ENCODE measurements around the gene EDN1. TPM values are rescaled to one million over a fixed set of nuclear protein-coding genes. Genes with fewer than 3 reads are reported as not detected.
A peak's percentile ranks its signal among the peaks of the same experiment; 100 is the strongest.

Gene EDN1
- polyA plus RNA-seq, 3 donors = 0.11 to 0.71 TPM; not detected in 1

- Mint-ChIP-seq H3K27me3 (ENCODE audit: low read depth in 3 of 3) (peaks cover 0 to 2% (median 0%) of the 10 kb centered on the region in 3 donors), H3K9me3 (no peaks in the 10 kb centered on the region), H3K27ac (peak overlapping the region in 1 of 7 donors; percentile 66), H3K4me3 (no peak overlapping the region), H3K4me1 (peaks cover 47% of the 10 kb centered on the region), H3K36me3 (no peaks in the 10 kb centered on the region)
- no peak overlapping the region for H3K4me2 ChIP-seq (replicated peaks; ENCODE audit: extremely low read depth, low read length, poor library complexity, severe bottlenecking)
- no peak overlapping the region for H3K27ac ChIP-seq (ENCODE audit: low read depth in 1 of 2, low read length in 2 of 2)
- TF ChIP-seq, protein P1, sequence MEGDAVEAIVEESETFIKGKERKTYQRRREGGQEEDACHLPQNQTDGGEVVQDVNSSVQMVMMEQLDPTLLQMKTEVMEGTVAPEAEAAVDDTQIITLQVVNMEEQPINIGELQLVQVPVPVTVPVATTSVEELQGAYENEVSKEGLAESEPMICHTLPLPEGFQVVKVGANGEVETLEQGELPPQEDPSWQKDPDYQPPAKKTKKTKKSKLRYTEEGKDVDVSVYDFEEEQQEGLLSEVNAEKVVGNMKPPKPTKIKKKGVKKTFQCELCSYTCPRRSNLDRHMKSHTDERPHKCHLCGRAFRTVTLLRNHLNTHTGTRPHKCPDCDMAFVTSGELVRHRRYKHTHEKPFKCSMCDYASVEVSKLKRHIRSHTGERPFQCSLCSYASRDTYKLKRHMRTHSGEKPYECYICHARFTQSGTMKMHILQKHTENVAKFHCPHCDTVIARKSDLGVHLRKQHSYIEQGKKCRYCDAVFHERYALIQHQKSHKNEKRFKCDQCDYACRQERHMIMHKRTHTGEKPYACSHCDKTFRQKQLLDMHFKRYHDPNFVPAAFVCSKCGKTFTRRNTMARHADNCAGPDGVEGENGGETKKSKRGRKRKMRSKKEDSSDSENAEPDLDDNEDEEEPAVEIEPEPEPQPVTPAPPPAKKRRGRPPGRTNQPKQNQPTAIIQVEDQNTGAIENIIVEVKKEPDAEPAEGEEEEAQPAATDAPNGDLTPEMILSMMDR (IDR thresholded peaks at IDR 0.05) = no peak
- H2AFZ ChIP-seq (ENCODE audit: insufficient read depth, low read depth, low read length, poor library complexity, severe bottlenecking) = no peak overlapping the region
- H3K27me3 ChIP-seq (ENCODE audit: control insufficient read depth in 2 of 2, insufficient read depth in 2 of 2, low read length in 2 of 2) = no peaks in the 10 kb centered on the region
- H3K4me1 ChIP-seq (ENCODE audit: control insufficient read depth in 1 of 2, insufficient read depth in 2 of 2, low read length in 2 of 2) = peaks cover 25 to 32% of the 10 kb centered on the region in 2 donors
- no peak overlapping the region for H3K9ac ChIP-seq (ENCODE audit: insufficient read depth, low read length, poor library complexity, severe bottlenecking)
- no peak for DNase-seq
- H3K9me3 ChIP-seq (replicated peaks in 1 of 2; ENCODE audit: control insufficient read depth in 1 of 2, insufficient read depth in 1 of 2, low read length in 2 of 2) = no peaks in the 10 kb centered on the region
- no peaks in the 10 kb centered on the region for H3K79me2 ChIP-seq (ENCODE audit: insufficient read depth, low read length)
- H3K36me3 ChIP-seq (replicated peaks in 1 of 2; ENCODE audit: control insufficient read depth in 1 of 2, insufficient read depth in 2 of 2, low read length in 2 of 2) = no peaks in the 10 kb centered on the region
- 100% methylated on average over 4 of the region's 5 CpGs for WGBS (ENCODE audit: insufficient coverage)
- intact Hi-C loops (cut with micrococcal nuclease) = no loop called here
- H3K4me3 ChIP-seq (replicated peaks in 1 of 3; ENCODE audit: low read depth in 2 of 3, low read length in 3 of 3) = no peak overlapping the region
- H4K20me1 ChIP-seq (ENCODE audit: insufficient read depth, low read length) = no peaks in the 10 kb centered on the region
These were observed 9.7 kb upstream of the EDN1 start for GRCh38 chr6:12280458-12280857.

GRCh38 chr6:12280902-12281301 is 9.3 kb upstream of the EDN1 start:
- peaks cover 27 to 34% of the 10 kb centered on the region in 2 donors for H3K4me1 ChIP-seq (ENCODE audit: control insufficient read depth in 1 of 2, insufficient read depth in 2 of 2, low read length in 2 of 2)
- H3K27me3 ChIP-seq (ENCODE audit: control insufficient read depth in 2 of 2, insufficient read depth in 2 of 2, low read length in 2 of 2) = no peaks in the 10 kb centered on the region
- H2AFZ ChIP-seq (ENCODE audit: insufficient read depth, low read depth, low read length, poor library complexity, severe bottlenecking) = no peak overlapping the region
- no peak overlapping the region for H3K4me2 ChIP-seq (replicated peaks; ENCODE audit: extremely low read depth, low read length, poor library complexity, severe bottlenecking)
- intact Hi-C loops (cut with micrococcal nuclease) = no loop called here
- TF ChIP-seq, protein P1 (IDR thresholded peaks at IDR 0.05) = no peak
- H3K9ac ChIP-seq (ENCODE audit: insufficient read depth, low read length, poor library complexity, severe bottlenecking) = no peak overlapping the region
- 71% methylated on average over 2 of the region's 3 CpGs for WGBS (ENCODE audit: insufficient coverage)
- no peak overlapping the region for H3K4me3 Mint-ChIP-seq
- no peak for DNase-seq
- no peaks in the 10 kb centered on the region for H3K9me3 Mint-ChIP-seq
- H3K79me2 ChIP-seq (ENCODE audit: insufficient read depth, low read length) = no peaks in the 10 kb centered on the region
- H3K27me3 Mint-ChIP-seq (ENCODE audit: low read depth in 3 of 3) = peaks cover 0 to 2% (median 0%) of the 10 kb centered on the region in 3 donors
- H3K4me1 Mint-ChIP-seq = peaks cover 49% of the 10 kb centered on the region
- H3K36me3 ChIP-seq (replicated peaks in 1 of 2; ENCODE audit: control insufficient read depth in 1 of 2, insufficient read depth in 2 of 2, low read length in 2 of 2) = no peaks in the 10 kb centered on the region
- no peak overlapping the region for H3K27ac Mint-ChIP-seq
- no peak overlapping the region for H3K4me3 ChIP-seq (replicated peaks in 1 of 3; ENCODE audit: low read depth in 2 of 3, low read length in 3 of 3)
- H3K9me3 ChIP-seq (replicated peaks in 1 of 2; ENCODE audit: control insufficient read depth in 1 of 2, insufficient read depth in 1 of 2, low read length in 2 of 2) = no peaks in the 10 kb centered on the region
- H3K36me3 Mint-ChIP-seq = no peaks in the 10 kb centered on the region
- no peak overlapping the region for H3K27ac ChIP-seq (ENCODE audit: low read depth in 1 of 2, low read length in 2 of 2)
- no peaks in the 10 kb centered on the region for H4K20me1 ChIP-seq (ENCODE audit: insufficient read depth, low read length)

Measured in CD14-positive monocyte (primary cell).